Activated CD8-positive, alpha-beta T cell treated with anti-CD3 and anti-CD28 coated beads for 36 hours (primary cell): ENCODE data around the gene SLX9. TPM values are rescaled to one million over a fixed set of nuclear protein-coding genes. Genes with fewer than 3 reads are reported as not detected.

Experiments
- ATAC-seq: fragments of 200-7000 bp; cut with Tn5 transposase; one replicate; pipeline ENCODE4 v1.10.0; 2021; ENCODE audit warnings: mild to moderate bottlenecking, moderate library complexity
- CTCF ChIA-PET: fragments of 350-600 bp; sonication (Branson Sonifier 250); formaldehyde crosslinking; loops from one replicate; lab custom pipeline; 2021; ENCODE audit warnings: antibody characterized with exemption; lab: Charles Lee
- POLR2A ChIA-PET: fragments of 350-600 bp; sonication (Branson Sonifier 250); formaldehyde crosslinking; loops from one replicate; lab custom pipeline; 2021; ENCODE audit warnings: antibody characterized with exemption; lab: Charles Lee
- DNase-seq: peaks from one replicate; pipeline ENCODE4 v3.0.0-alpha.2; 2020
- H3K27ac Mint-ChIP-seq: one replicate; pipeline ENCODE4 v1.8.0; 2021; ENCODE audit warnings: mild to moderate bottlenecking, mixed read lengths
- H3K27me3 Mint-ChIP-seq: one replicate; pipeline ENCODE4 v1.8.0; 2021; ENCODE audit warnings: mixed read lengths
- H3K36me3 Mint-ChIP-seq: one replicate; pipeline ENCODE4 v1.8.0; 2021; ENCODE audit warnings: low read depth, mixed read lengths
- H3K4me1 Mint-ChIP-seq: one replicate; pipeline ENCODE4 v1.8.0; 2021; ENCODE audit warnings: low read depth, mixed read lengths
- H3K4me3 Mint-ChIP-seq: one replicate; pipeline ENCODE4 v1.8.0; 2021; ENCODE audit warnings: mild to moderate bottlenecking, moderate library complexity, mixed read lengths
- H3K9me3 Mint-ChIP-seq: one replicate; pipeline ENCODE4 v1.8.0; 2021; ENCODE audit warnings: mixed read lengths
- intact Hi-C: fragments of 100-400 bp; cut with micrococcal nuclease; formaldehyde crosslinking; loops from one replicate; pipeline ENCODE4 v1.10.0; 2022
- total RNA-seq, 2 experiments: library from RNA; stranded (reverse); gene quantifications; one replicate each; pipeline ENCODE4 v1.2.3, GENCODE V29; 2021
- TF ChIP-seq, protein P1 (sequence below): fragments of 200-600 bp; IDR thresholded peaks from one replicate; pipeline ENCODE4 v1.8.0; 2022; ENCODE audit warnings: antibody characterized with exemption, mild to moderate bottlenecking

SLX9 gene
- total RNA-seq, 2 experiments from 2014 or later = 76.0 to 76.5 TPM

DNA sequence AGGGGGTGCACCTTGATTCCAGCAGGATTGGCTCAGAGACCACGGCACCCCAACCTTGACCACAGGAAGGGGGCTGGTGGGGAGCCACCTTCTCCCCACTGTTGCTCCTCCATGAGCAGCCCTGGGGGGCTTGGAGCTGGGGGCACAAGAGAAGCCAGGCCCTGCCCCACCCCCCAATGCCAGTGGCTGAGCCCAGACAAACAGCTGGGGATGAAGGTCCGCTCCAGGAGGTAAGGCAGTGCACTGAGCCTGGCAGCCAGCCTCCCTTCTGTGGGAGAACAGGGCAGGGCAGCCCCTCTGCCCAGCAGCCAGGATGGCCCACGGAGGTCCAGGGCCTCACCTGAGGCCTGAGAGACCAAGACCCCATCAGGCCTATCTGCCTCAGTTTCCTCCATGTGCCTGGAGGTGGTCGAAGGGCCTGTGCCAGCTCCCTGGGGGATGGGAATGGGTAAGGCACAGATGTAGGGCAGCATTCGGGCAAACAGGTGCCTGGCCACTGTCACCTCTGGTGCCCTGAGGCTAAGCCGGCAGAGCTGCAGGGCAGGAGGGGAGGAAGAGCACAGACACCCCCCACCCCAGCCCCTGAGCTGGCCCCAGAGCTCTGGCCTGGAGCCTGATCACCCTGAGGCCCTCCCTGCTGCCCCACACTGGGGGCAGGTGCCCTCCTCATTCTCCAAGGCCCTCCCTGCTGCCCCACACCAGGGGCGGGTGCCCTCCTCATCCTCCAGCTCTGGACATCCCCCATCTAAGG is 26.2 kb upstream of the SLX9 start:
- intact Hi-C loops = no loop called here
- H3K27ac Mint-ChIP-seq = peak overlapping the region; percentile 89
- DNase-seq (peak; percentile 22), ATAC-seq (no peak)
- TF ChIP-seq, protein P1, sequence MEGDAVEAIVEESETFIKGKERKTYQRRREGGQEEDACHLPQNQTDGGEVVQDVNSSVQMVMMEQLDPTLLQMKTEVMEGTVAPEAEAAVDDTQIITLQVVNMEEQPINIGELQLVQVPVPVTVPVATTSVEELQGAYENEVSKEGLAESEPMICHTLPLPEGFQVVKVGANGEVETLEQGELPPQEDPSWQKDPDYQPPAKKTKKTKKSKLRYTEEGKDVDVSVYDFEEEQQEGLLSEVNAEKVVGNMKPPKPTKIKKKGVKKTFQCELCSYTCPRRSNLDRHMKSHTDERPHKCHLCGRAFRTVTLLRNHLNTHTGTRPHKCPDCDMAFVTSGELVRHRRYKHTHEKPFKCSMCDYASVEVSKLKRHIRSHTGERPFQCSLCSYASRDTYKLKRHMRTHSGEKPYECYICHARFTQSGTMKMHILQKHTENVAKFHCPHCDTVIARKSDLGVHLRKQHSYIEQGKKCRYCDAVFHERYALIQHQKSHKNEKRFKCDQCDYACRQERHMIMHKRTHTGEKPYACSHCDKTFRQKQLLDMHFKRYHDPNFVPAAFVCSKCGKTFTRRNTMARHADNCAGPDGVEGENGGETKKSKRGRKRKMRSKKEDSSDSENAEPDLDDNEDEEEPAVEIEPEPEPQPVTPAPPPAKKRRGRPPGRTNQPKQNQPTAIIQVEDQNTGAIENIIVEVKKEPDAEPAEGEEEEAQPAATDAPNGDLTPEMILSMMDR = no peak
- H3K9me3 Mint-ChIP-seq = no peaks in the 10 kb centered on the region
- peaks cover 86% of the 10 kb centered on the region for H3K4me1 Mint-ChIP-seq
- H3K4me3 Mint-ChIP-seq = peak overlapping the region; percentile 70
- POLR2A ChIA-PET = interaction anchor here (0.6 to 8.4 kb wide), 8 partner anchors 13 to 39 kb away, joined by 3 to 55 read pairs (median 4); no protein-coding TSS in a partner anchor
- H3K27me3 Mint-ChIP-seq = no peaks in the 10 kb centered on the region
- CTCF ChIA-PET = interaction anchor here (0.9 to 7.5 kb wide), 6 partner anchors 16 to 225 kb away, joined by 3 to 63 read pairs (median 4); no protein-coding TSS in a partner anchor
- peaks cover 55% of the 10 kb centered on the region for H3K36me3 Mint-ChIP-seq

DNA sequence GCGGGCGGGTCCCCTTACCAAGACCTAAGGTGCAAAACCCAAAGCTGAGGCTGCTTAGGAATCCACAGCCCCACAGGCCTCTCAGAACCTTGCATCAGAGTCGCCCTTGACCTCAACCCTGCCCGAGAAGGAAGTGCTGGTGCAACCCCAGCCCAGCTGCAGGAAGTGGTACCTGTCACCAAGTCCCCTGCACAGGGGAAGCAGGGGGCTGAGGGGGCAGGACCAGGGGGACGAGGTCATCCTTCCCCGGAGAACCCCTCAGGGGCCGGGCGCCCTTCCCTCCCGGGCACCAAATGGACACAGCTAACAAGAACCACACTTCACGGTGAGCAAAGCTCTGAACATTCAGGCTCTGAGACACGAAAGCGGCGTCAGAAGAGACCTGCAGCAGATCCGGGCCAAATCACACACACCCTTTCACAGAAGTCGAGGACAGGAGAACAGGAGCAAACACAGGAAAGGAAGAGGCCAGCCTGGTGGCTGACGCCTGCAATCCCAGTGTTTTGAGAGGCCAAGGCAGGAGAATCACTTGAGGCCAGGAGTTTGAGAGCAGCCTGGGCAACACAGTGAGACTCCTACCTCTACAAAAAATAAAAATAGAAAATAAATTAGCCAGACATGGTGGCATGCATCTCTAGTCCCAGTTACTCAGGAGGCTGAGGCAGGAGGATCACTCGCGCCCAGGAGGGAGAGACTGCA is 25.5 kb upstream of the SLX9 start:
- H3K4me3 Mint-ChIP-seq = peak overlapping the region; percentile 70
- TF ChIP-seq, protein P1 = no peak
- peaks cover 81% of the 10 kb centered on the region for H3K4me1 Mint-ChIP-seq
- ATAC-seq (peak; percentile 66), DNase-seq (peak; percentile 87)
- H3K27me3 Mint-ChIP-seq = no peaks in the 10 kb centered on the region
- H3K9me3 Mint-ChIP-seq = no peaks in the 10 kb centered on the region
- H3K27ac Mint-ChIP-seq = peak overlapping the region; percentile 89
- intact Hi-C loops = no loop called here
- CTCF ChIA-PET = interaction anchor here (0.9 to 7.5 kb wide), 7 partner anchors 17 to 224 kb away, joined by 3 to 63 read pairs (median 4); no protein-coding TSS in a partner anchor
- peaks cover 54% of the 10 kb centered on the region for H3K36me3 Mint-ChIP-seq
- POLR2A ChIA-PET = interaction anchor here (0.6 to 8.4 kb wide), 8 partner anchors 12 to 44 kb away, joined by 3 to 55 read pairs (median 4); no protein-coding TSS in a partner anchor

DNA sequence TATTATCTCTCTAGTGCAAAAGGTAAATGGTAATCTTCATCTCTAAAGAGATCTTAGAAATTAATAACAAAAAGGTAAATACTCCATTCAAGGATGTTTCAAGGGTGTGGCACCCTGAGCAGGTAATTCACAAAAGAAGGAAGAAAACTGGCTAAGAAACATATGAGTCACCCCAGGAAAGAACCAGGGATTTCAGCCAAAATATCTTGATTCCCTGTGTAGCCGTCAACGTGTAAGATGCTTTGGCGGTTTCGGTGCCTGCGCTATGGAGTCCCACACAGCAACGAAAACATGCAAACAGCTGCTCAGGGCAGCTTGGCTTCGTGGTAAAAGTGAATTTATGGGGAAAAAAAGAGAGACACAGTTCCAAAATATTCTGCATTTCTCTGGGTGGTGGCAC is 22.9 kb upstream of the SLX9 start:
- Mint-ChIP-seq H3K4me3 (peak overlapping the region; percentile 100), H3K9me3 (no peaks in the 10 kb centered on the region), H3K36me3 (peaks cover 56% of the 10 kb centered on the region), H3K27me3 (no peaks in the 10 kb centered on the region), H3K27ac (peak overlapping the region; percentile 80), H3K4me1 (peaks cover 63% of the 10 kb centered on the region)
- TF ChIP-seq, protein P1 = no peak
- DNase-seq (no peak), ATAC-seq (no peak)
- POLR2A ChIA-PET = interaction anchor here (1.4 to 8.4 kb wide), 5 partner anchors 15 to 33 kb away, joined by 4 to 55 read pairs (median 4); no protein-coding TSS in a partner anchor
- intact Hi-C loops = no loop called here
- CTCF ChIA-PET = interaction anchor here (0.6 to 7.5 kb wide), 8 partner anchors 10 to 211 kb away, joined by 3 to 63 read pairs (median 4); partner anchors contain the start of gene UBE2G2

DNA sequence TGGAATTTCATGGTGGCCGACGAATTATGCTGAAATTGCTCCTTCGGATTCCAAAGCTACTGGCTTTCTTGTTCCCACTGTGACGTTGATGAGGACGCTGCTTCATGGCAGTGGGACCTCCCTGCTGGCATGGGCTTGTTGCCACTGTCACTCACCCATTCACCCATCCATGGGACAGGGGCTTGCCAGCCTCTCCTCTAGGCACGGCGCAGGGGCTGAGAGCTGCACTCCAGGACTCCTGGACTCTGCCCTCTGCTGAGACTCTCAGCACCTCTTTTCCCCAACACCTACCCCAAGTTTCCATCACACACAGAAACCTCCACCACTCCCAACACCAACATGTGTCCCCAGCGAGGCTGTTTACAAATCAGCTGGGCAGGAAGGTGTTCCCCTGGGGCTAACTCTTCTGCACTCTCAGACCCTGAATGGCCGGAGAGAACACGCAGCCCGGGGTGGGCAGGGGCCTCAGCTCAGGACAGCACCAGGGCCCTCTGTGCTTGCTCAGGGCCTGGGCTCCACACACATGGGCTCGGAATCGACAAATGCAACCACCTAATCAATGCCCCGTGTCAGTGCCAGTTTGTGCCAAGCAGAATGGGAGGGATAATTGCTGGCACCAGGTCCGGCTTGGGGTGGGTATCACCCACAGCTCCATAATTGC is 22.3 kb upstream of the SLX9 start:
- peak overlapping the region; percentile 100 for H3K4me3 Mint-ChIP-seq
- intact Hi-C loops = no loop called here
- no peaks in the 10 kb centered on the region for H3K27me3 Mint-ChIP-seq
- ChIA-PET CTCF (interaction anchor here (0.8 to 7.5 kb wide), 6 partner anchors 9 to 124 kb away, joined by 3 to 63 read pairs (median 6); partner anchors contain the start of gene UBE2G2), POLR2A (interaction anchor here (0.6 to 8.4 kb wide), 6 partner anchors 14 to 88 kb away, joined by 3 to 55 read pairs (median 4); no protein-coding TSS in a partner anchor)
- peaks cover 60% of the 10 kb centered on the region for H3K36me3 Mint-ChIP-seq
- no peaks in the 10 kb centered on the region for H3K9me3 Mint-ChIP-seq
- ATAC-seq = no peak
- H3K27ac Mint-ChIP-seq = peak overlapping the region; percentile 80
- no peak for DNase-seq
- H3K4me1 Mint-ChIP-seq = peaks cover 59% of the 10 kb centered on the region
- TF ChIP-seq, protein P1 = no peak
